Activated naive CD8-positive, alpha-beta T cell treated with anti-CD3 and anti-CD28 coated beads for 36 hours (primary cell): Measurements from ENCODE around the gene ZNF202. TPM values are rescaled to one million over a fixed set of nuclear protein-coding genes. Genes with fewer than 3 reads are reported as not detected.

Source experiments
- DNase-seq: peaks from one replicate; pipeline ENCODE4 v3.0.0; 2021
- H3K27ac Mint-ChIP-seq: one replicate; pipeline ENCODE4 v1.8.0; 2022; ENCODE audit warnings: mild to moderate bottlenecking, moderate library complexity, mixed read lengths
- H3K27me3 Mint-ChIP-seq: one replicate; pipeline ENCODE4 v1.8.0; 2022; ENCODE audit warnings: mild to moderate bottlenecking, mixed read lengths
- H3K36me3 Mint-ChIP-seq: one replicate; pipeline ENCODE4 v1.8.0; 2021; ENCODE audit warnings: mild to moderate bottlenecking, mixed read lengths
- H3K4me1 Mint-ChIP-seq: one replicate; pipeline ENCODE4 v1.8.0; 2021; ENCODE audit warnings: mixed read lengths
- H3K4me3 Mint-ChIP-seq: one replicate; pipeline ENCODE4 v1.8.0; 2022; ENCODE audit warnings: mild to moderate bottlenecking, moderate library complexity, mixed read lengths
- H3K9me3 Mint-ChIP-seq: one replicate; pipeline ENCODE4 v1.8.0; 2022; ENCODE audit warnings: mixed read lengths
- total RNA-seq, 2 experiments: library from RNA; stranded (reverse); gene quantifications; one replicate each; pipeline ENCODE4 v1.2.3, GENCODE V29; 2021

The ZNF202 gene
- total RNA-seq = 10 to 100 TPM; 14.4 to 18.6 TPM

GRCh38 chr11:123741159-123742030 is at the start of gene ZNF202:
TSS of gene ZNF202 (minus strand) at chr11:123741660. CDS start at chr11:123730888, 10,772 bp downstream.
- Mint-ChIP-seq H3K27ac (peak within 1 kb of the TSS; percentile 91), H3K4me1 (peaks cover 27% of the 10 kb centered on the region), H3K9me3 (no peaks in the 10 kb centered on the region), H3K4me3 (peak within 1 kb of the TSS; percentile 98), H3K36me3 (peaks cover 18% of the 10 kb centered on the region), H3K27me3 (no peaks in the 10 kb centered on the region)
- peak; percentile 92 for DNase-seq

GRCh38 chr11:123783536-123783935 is 42.1 kb upstream of the ZNF202 start:
- Mint-ChIP-seq H3K9me3 (no peaks in the 10 kb centered on the region), H3K27me3 (peaks cover 13% of the 10 kb centered on the region), H3K27ac (no peak overlapping the region), H3K4me1 (no peaks in the 10 kb centered on the region), H3K4me3 (no peak overlapping the region), H3K36me3 (no peaks in the 10 kb centered on the region)
- no peak for DNase-seq

- DNase-seq = no peak
- Mint-ChIP-seq H3K9me3 (no peaks in the 10 kb centered on the region), H3K4me1 (no peaks in the 10 kb centered on the region), H3K4me3 (no peak overlapping the region), H3K27ac (no peak overlapping the region), H3K36me3 (no peaks in the 10 kb centered on the region), H3K27me3 (peaks cover 4% of the 10 kb centered on the region)
These were observed 37.1 kb upstream of the ZNF202 start for GRCh38 chr11:123778511-123778910.

GRCh38 chr11:123775715-123776549 is 34.5 kb upstream of the ZNF202 start:
- no peaks in the 10 kb centered on the region for H3K9me3 Mint-ChIP-seq
- no peaks in the 10 kb centered on the region for H3K36me3 Mint-ChIP-seq
- no peak overlapping the region for H3K27ac Mint-ChIP-seq
- H3K4me3 Mint-ChIP-seq = no peak overlapping the region
- no peaks in the 10 kb centered on the region for H3K4me1 Mint-ChIP-seq
- no peak for DNase-seq
- H3K27me3 Mint-ChIP-seq = no peaks in the 10 kb centered on the region

- Mint-ChIP-seq H3K9me3 (no peaks in the 10 kb centered on the region), H3K4me3 (no peak overlapping the region), H3K36me3 (no peaks in the 10 kb centered on the region), H3K4me1 (no peaks in the 10 kb centered on the region), H3K27ac (no peak overlapping the region), H3K27me3 (no peaks in the 10 kb centered on the region)
- DNase-seq = no peak
These were observed 33.8 kb upstream of the ZNF202 start for GRCh38 chr11:123775289-123775688.

GRCh38 chr11:123773959-123774358 is 32.5 kb upstream of the ZNF202 start:
- Mint-ChIP-seq H3K9me3 (no peaks in the 10 kb centered on the region), H3K27me3 (no peaks in the 10 kb centered on the region), H3K27ac (no peak overlapping the region), H3K36me3 (no peaks in the 10 kb centered on the region), H3K4me1 (no peaks in the 10 kb centered on the region), H3K4me3 (no peak overlapping the region)
- no peak for DNase-seq

- no peaks in the 10 kb centered on the region for H3K4me1 Mint-ChIP-seq
- H3K4me3 Mint-ChIP-seq = no peak overlapping the region
- H3K9me3 Mint-ChIP-seq = no peaks in the 10 kb centered on the region
- H3K27me3 Mint-ChIP-seq = peaks cover 4% of the 10 kb centered on the region
- no peak for DNase-seq
- H3K36me3 Mint-ChIP-seq = no peaks in the 10 kb centered on the region
- no peak overlapping the region for H3K27ac Mint-ChIP-seq
These were observed 31.6 kb upstream of the ZNF202 start for GRCh38 chr11:123773026-123773425.

- H3K4me3 Mint-ChIP-seq = no peak overlapping the region
- no peak for DNase-seq
- H3K4me1 Mint-ChIP-seq = no peaks in the 10 kb centered on the region
- no peaks in the 10 kb centered on the region for H3K36me3 Mint-ChIP-seq
- no peak overlapping the region for H3K27ac Mint-ChIP-seq
- no peaks in the 10 kb centered on the region for H3K9me3 Mint-ChIP-seq
- peaks cover 7% of the 10 kb centered on the region for H3K27me3 Mint-ChIP-seq
These were observed 30.2 kb upstream of the ZNF202 start for GRCh38 chr11:123771664-123772063.

GRCh38 chr11:123770712-123771111 is 29.3 kb upstream of the ZNF202 start:
- Mint-ChIP-seq H3K36me3 (no peaks in the 10 kb centered on the region), H3K9me3 (no peaks in the 10 kb centered on the region), H3K27me3 (peaks cover 7% of the 10 kb centered on the region)

GRCh38 chr11:123765601-123766000 is 24.1 kb upstream of the ZNF202 start:
- peaks cover 18% of the 10 kb centered on the region for H3K9me3 Mint-ChIP-seq
- DNase-seq = no peak
- peaks cover 7% of the 10 kb centered on the region for H3K27me3 Mint-ChIP-seq
- H3K4me3 Mint-ChIP-seq = no peak overlapping the region
- no peaks in the 10 kb centered on the region for H3K4me1 Mint-ChIP-seq
- peaks cover 2% of the 10 kb centered on the region for H3K36me3 Mint-ChIP-seq
- no peak overlapping the region for H3K27ac Mint-ChIP-seq

More at GRCh38 chr11:123770712-123771111, 29.3 kb upstream of the ZNF202 start:
- DNase-seq = no peak
- H3K4me3 Mint-ChIP-seq = no peak overlapping the region
- no peaks in the 10 kb centered on the region for H3K4me1 Mint-ChIP-seq
- H3K27ac Mint-ChIP-seq = no peak overlapping the region

GRCh38 chr11:123762422-123762821 is 21.0 kb upstream of the ZNF202 start:
- H3K9me3 Mint-ChIP-seq = peaks cover 18% of the 10 kb centered on the region
- H3K4me3 Mint-ChIP-seq = no peak overlapping the region
- peaks cover 2% of the 10 kb centered on the region for H3K36me3 Mint-ChIP-seq
- H3K27me3 Mint-ChIP-seq = peaks cover 4% of the 10 kb centered on the region
- H3K4me1 Mint-ChIP-seq = no peaks in the 10 kb centered on the region
- no peak overlapping the region for H3K27ac Mint-ChIP-seq
- no peak for DNase-seq

- H3K27ac Mint-ChIP-seq = no peak overlapping the region
- peaks cover 2% of the 10 kb centered on the region for H3K36me3 Mint-ChIP-seq
- H3K9me3 Mint-ChIP-seq = peaks cover 18% of the 10 kb centered on the region
- no peak overlapping the region for H3K4me3 Mint-ChIP-seq
- peaks cover 4% of the 10 kb centered on the region for H3K27me3 Mint-ChIP-seq
- DNase-seq = no peak
- no peaks in the 10 kb centered on the region for H3K4me1 Mint-ChIP-seq
These were observed 19.4 kb upstream of the ZNF202 start for GRCh38 chr11:123760894-123761293.

- Mint-ChIP-seq H3K36me3 (peaks cover 2% of the 10 kb centered on the region), H3K9me3 (peaks cover 10% of the 10 kb centered on the region), H3K27me3 (peaks cover 8% of the 10 kb centered on the region), H3K4me3 (no peak overlapping the region), H3K4me1 (no peaks in the 10 kb centered on the region), H3K27ac (no peak overlapping the region)
- no peak for DNase-seq
These were observed 16.5 kb upstream of the ZNF202 start for GRCh38 chr11:123757976-123758375.

GRCh38 chr11:123755813-123756212 is 14.4 kb upstream of the ZNF202 start:
- Mint-ChIP-seq H3K4me3 (no peak overlapping the region), H3K4me1 (no peaks in the 10 kb centered on the region), H3K36me3 (no peaks in the 10 kb centered on the region), H3K9me3 (no peaks in the 10 kb centered on the region), H3K27ac (no peak overlapping the region), H3K27me3 (peaks cover 13% of the 10 kb centered on the region)
- no peak for DNase-seq

GRCh38 chr11:123755344-123755743 is 13.9 kb upstream of the ZNF202 start:
- no peak overlapping the region for H3K27ac Mint-ChIP-seq
- no peak overlapping the region for H3K4me3 Mint-ChIP-seq
- no peaks in the 10 kb centered on the region for H3K36me3 Mint-ChIP-seq
- no peak for DNase-seq
- no peaks in the 10 kb centered on the region for H3K9me3 Mint-ChIP-seq
- no peaks in the 10 kb centered on the region for H3K4me1 Mint-ChIP-seq
- peaks cover 14% of the 10 kb centered on the region for H3K27me3 Mint-ChIP-seq
